GM10266 (cell line): ENCODE measurements around the gene U2AF1L4.
A peak's percentile ranks its signal among the peaks of the same experiment; 100 is the strongest.

Source experiments
- DNase-seq: peaks from one replicate; pipeline ENCODE4 v3.0.0; 2012; ENCODE audit errors: extremely low spot score
- TF ChIP-seq, protein P1 (sequence below): IDR thresholded peaks from 2 replicates; pipeline ENCODE4 v1.5.1; 2012; ENCODE audit warnings: mild to moderate bottlenecking, low read depth; ENCODE audit not compliant: control insufficient read depth, insufficient read depth; ENCODE audit errors: missing control alignments

Gene U2AF1L4

DNA sequence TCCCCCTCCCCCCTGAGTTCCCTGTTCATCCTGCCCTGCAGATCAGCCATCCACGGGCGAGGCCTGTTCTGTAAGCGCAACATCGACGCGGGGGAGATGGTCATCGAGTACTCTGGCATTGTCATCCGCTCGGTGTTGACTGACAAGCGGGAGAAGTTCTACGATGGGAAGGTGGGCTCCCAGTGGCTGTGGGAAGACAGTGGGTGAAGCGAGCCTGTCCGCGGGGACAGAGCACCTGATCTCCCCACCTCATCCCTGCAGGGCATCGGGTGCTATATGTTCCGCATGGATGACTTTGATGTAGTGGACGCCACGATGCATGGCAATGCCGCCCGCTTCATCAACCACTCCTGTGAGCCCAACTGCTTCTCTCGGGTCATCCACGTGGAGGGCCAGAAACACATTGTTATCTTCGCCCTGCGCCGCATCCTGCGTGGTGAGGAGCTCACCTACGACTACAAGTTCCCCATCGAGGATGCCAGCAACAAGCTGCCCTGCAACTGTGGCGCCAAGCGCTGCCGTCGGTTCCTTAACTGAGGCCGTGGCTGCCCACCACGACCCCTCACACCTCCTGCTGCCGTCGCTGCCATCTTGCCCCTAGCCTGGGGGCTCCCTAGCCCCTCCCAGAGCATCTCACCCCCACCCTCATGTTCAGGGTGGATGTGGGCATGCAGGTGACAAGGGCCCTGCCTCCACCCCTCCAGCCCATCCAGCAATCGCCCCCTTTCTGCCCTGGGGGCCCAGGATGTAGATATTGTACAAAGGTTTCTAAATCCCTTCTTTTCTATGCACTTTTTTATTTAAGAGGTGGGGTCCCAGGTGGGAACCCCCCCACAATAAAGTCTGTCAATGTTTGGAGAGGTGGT, 7.0 kb downstream of the U2AF1L4 start:
- DNase-seq: no peak
- TF ChIP-seq, protein P1, sequence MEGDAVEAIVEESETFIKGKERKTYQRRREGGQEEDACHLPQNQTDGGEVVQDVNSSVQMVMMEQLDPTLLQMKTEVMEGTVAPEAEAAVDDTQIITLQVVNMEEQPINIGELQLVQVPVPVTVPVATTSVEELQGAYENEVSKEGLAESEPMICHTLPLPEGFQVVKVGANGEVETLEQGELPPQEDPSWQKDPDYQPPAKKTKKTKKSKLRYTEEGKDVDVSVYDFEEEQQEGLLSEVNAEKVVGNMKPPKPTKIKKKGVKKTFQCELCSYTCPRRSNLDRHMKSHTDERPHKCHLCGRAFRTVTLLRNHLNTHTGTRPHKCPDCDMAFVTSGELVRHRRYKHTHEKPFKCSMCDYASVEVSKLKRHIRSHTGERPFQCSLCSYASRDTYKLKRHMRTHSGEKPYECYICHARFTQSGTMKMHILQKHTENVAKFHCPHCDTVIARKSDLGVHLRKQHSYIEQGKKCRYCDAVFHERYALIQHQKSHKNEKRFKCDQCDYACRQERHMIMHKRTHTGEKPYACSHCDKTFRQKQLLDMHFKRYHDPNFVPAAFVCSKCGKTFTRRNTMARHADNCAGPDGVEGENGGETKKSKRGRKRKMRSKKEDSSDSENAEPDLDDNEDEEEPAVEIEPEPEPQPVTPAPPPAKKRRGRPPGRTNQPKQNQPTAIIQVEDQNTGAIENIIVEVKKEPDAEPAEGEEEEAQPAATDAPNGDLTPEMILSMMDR: no peak

GRCh38 chr19:35736913-35737886, 8.0 kb downstream of the U2AF1L4 start:
- DNase-seq: no peak
- TF ChIP-seq, protein P1: peak; percentile 29

DNA sequence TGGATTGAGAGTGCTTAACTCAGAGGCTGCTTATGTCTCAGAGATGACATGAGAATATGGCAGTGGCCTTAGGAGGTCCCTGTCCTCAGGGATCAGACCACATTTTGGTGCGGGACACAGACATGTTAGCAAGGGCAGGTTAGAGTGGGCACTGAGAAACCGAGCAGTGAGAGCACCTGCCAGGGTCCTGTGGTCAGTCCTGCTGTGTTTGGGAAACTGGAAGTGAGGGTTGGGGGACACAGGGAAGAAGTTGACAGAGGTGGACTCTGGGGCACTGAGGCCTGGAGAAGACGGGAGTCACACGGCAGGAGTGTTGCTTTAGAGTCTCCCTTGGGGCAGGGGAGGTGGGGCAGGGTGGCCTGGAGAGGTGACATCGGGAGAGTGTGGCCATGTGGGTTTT, 10.3 kb downstream of the U2AF1L4 start:
- TF ChIP-seq, protein P1: no peak
- no peak for DNase-seq

DNA sequence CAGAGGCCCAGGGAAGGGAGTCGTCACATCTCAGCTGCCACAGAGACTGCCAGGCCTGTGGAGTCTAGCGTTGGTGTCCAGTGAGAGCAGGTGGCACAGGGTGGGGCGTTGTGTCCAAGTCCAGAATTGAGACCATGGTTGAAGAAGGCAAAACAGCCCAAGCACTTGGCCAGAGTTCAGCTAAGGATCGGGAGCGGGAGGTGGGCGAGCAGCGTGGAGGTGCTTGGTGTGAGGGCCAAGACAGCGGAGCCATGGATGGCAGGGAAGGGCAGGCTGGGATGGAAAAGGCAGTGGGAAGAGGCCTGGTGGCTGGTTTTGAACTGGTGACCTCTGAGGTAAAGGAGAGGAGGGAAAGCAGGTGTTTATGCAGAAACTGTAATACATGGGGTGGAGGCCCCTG, 10.9 kb downstream of the U2AF1L4 start:
- DNase-seq: no peak
- TF ChIP-seq, protein P1: no peak

- TF ChIP-seq, protein P1: no peak
- DNase-seq: no peak
Measured at GRCh38 chr19:35733180-35734125, 11.8 kb downstream of the U2AF1L4 start.

- TF ChIP-seq, protein P1: no peak
- no peak for DNase-seq
Measured at GRCh38 chr19:35732540-35733179, 12.6 kb downstream of the U2AF1L4 start.
